H1 (cell line): ENCODE data around the gene ZBTB45. TPM values are rescaled to one million over a fixed set of nuclear protein-coding genes. Genes with fewer than 3 reads are reported as not detected.

Source experiments
- CEBPB ChIP-seq: IDR thresholded peaks from 2 replicates; pipeline ENCODE4 v1.6.1; 2012; ENCODE audit warnings: low read depth, low read length
- CHD1 ChIP-seq: IDR thresholded peaks from 2 replicates; pipeline ENCODE4 v1.6.1; 2012; ENCODE audit warnings: low read depth, low read length, improper control_type of control experiment
- GTF2F1 ChIP-seq: IDR thresholded peaks from 2 replicates; pipeline ENCODE4 v1.6.1; 2012; ENCODE audit warnings: low read depth, low read length, improper control_type of control experiment, borderline replicate concordance
- JUN ChIP-seq: IDR thresholded peaks from 2 replicates; pipeline ENCODE4 v1.6.1; 2011; ENCODE audit warnings: low read depth, mild to moderate bottlenecking, improper control_type of control experiment, low read length
- POU5F1 ChIP-seq: IDR thresholded peaks from 2 replicates; pipeline ENCODE4 v1.6.1; 2011; ENCODE audit warnings: low read depth, mild to moderate bottlenecking, low read length, moderate library complexity
- TBP ChIP-seq: IDR thresholded peaks from 2 replicates; pipeline ENCODE4 v1.6.1; 2011; ENCODE audit warnings: low read depth, low read length, improper control_type of control experiment
- polyA plus RNA-seq, 7 experiments: library from polyadenylated mRNA; depleted of rRNA in 3 of 7; stranded (reverse) in 5 of 7; unstranded in 2 of 7; fragments of >200 nt in 5 of 7; fragments of 200-250 nt in 2 of 7; gene quantifications; 1 replicate in 5 of 7; 2 replicates in 1 of 7; 4 replicates in 1 of 7; pipeline versions ENCODE4 v1.2.1 to v1.2.3, GENCODE V29; 2011 to 2013; ENCODE audit warnings: missing spikeins in 2 of 7, mixed read lengths in 2 of 7
- total RNA-seq: library from RNA; stranded (reverse); fragmentation: NEBNext Ultra II Directional; extraction: Animal tissue kit (Norgen Biotek cat#: 25700); gene quantifications from 2 replicates; pipeline ENCODE4 v1.2.1, GENCODE V29; 2021
- TF ChIP-seq, protein P1 (sequence below): IDR thresholded peaks from 2 replicates; pipeline ENCODE4 v1.6.1; 2011; ENCODE audit warnings: low read depth, mild to moderate bottlenecking, low read length; ENCODE audit not compliant: insufficient read depth
- TF ChIP-seq, protein P2 (sequence below), 3 experiments: IDR thresholded peaks; 1 replicate in 2 of 3; 2 replicates in 1 of 3; pipeline versions ENCODE4 v1.5.1 to v1.6.1; 2011; ENCODE audit warnings: low read length in 3 of 3, mild to moderate bottlenecking in 3 of 3, inconsistent platforms in 2 of 3, low read depth in 1 of 3, moderate library complexity in 1 of 3; ENCODE audit not compliant: insufficient read depth in 1 of 3; ENCODE audit errors: control extremely low read depth in 1 of 3
- TF ChIP-seq, protein P3 (sequence below): IDR thresholded peaks from 2 replicates; pipeline ENCODE4 v1.6.1; 2012; ENCODE audit warnings: inconsistent platforms

The ZBTB45 gene
- total and polyA plus RNA-seq, 2 of the 8 experiments (the other 6 are each of a cell fraction or from before 2014, with no cell fraction given), result 16.9 to 17.2 TPM

DNA sequence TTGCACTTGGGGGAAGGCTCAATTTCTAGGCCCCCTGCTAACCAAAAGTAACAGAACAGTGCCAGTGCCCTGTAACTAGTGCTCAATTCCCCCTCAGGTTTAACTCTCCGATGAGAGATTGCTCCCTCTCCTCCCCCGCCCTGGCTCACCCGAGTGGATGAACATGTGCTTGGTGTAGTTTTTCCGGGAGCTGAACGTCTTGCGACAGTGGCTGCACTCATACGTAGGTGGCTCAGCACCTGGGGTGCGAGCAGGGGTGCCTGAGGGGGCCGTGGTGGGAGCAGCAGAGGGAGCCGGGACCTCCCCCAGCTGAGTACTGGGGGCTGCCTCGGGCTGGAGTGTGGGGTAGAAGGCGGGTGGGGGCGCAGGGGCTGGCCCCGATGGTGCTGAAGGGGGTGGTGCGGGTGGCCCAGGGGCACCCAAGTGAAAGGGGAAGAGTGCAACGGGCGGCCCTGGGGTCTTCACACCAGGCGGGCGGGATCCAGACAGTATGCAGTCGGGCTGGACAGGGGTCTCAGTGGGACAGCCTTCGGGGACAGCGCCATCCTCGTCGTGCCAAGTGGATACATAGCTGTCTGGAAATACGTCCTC, 3.3 kb downstream of the ZBTB45 start (continued):
- TF ChIP-seq, protein P1, sequence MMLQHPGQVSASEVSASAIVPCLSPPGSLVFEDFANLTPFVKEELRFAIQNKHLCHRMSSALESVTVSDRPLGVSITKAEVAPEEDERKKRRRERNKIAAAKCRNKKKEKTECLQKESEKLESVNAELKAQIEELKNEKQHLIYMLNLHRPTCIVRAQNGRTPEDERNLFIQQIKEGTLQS, result no peak
- TF ChIP-seq, protein P2, sequence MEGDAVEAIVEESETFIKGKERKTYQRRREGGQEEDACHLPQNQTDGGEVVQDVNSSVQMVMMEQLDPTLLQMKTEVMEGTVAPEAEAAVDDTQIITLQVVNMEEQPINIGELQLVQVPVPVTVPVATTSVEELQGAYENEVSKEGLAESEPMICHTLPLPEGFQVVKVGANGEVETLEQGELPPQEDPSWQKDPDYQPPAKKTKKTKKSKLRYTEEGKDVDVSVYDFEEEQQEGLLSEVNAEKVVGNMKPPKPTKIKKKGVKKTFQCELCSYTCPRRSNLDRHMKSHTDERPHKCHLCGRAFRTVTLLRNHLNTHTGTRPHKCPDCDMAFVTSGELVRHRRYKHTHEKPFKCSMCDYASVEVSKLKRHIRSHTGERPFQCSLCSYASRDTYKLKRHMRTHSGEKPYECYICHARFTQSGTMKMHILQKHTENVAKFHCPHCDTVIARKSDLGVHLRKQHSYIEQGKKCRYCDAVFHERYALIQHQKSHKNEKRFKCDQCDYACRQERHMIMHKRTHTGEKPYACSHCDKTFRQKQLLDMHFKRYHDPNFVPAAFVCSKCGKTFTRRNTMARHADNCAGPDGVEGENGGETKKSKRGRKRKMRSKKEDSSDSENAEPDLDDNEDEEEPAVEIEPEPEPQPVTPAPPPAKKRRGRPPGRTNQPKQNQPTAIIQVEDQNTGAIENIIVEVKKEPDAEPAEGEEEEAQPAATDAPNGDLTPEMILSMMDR (IDR thresholded peaks at IDR 0.05; ENCODE audit: control extremely low read depth in 1 of 3, insufficient read depth in 1 of 3, low read depth in 1 of 3, low read length in 3 of 3), result no peak
- TF ChIP-seq JUN (no peak), TBP (no peak), CEBPB (no peak), POU5F1 (no peak), CHD1 (no peak), GTF2F1 (no peak)
- TF ChIP-seq, protein P3, sequence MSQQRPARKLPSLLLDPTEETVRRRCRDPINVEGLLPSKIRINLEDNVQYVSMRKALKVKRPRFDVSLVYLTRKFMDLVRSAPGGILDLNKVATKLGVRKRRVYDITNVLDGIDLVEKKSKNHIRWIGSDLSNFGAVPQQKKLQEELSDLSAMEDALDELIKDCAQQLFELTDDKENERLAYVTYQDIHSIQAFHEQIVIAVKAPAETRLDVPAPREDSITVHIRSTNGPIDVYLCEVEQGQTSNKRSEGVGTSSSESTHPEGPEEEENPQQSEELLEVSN, result no peak
